GM12891 (cell line): ENCODE results near the gene SH2D4B.

ENCODE experiments used
- PAX5 ChIP-seq: IDR thresholded peaks from 2 replicates; pipeline ENCODE4 v1.6.1; 2011; ENCODE audit warnings: low read length, moderate library complexity, mild to moderate bottlenecking; ENCODE audit not compliant: insufficient read depth, severe bottlenecking
- POLR2A ChIP-seq: IDR thresholded peaks from 2 replicates; pipeline ENCODE4 v1.6.1; 2011; ENCODE audit warnings: low read depth, low read length, control low read depth
- POLR2AphosphoS5 ChIP-seq: IDR thresholded peaks from 2 replicates; pipeline ENCODE4 v1.6.1; 2011; ENCODE audit warnings: low read depth, low read length, control low read depth
- POU2F2 ChIP-seq: IDR thresholded peaks from 2 replicates; pipeline ENCODE4 v1.6.1; 2011; ENCODE audit warnings: low read depth, mild to moderate bottlenecking, control low read depth, low read length, moderate library complexity
- SPI1 ChIP-seq: IDR thresholded peaks from 2 replicates; pipeline ENCODE4 v1.6.1; 2011; ENCODE audit warnings: low read depth, low read length, control low read depth
- TAF1 ChIP-seq: IDR thresholded peaks from 2 replicates; pipeline ENCODE4 v1.6.1; 2011; ENCODE audit warnings: low read depth, low read length, control low read depth

- TF ChIP-seq TAF1 (no peak), POLR2AphosphoS5 (no peak), PAX5 (no peak), POLR2A (no peak), SPI1 (no peak), POU2F2 (no peak)
Observed at GRCh38 chr10:80506836-80507487, 30.7 kb upstream of the SH2D4B start.
